Mucosa of descending colon (tissue), 3 donors: ENCODE data around the gene FIG4. TPM values are rescaled to one million over a fixed set of nuclear protein-coding genes. Genes with fewer than 3 reads are reported as not detected.
"Not testable (repeated sequence)": the region's sequence is repeated elsewhere in the genome, so short reads cannot be mapped to it uniquely, and the experiment has no call there.

Source experiments
- ATAC-seq: fragments of 200-7000 bp; cut with Tn5 transposase; one replicate; pipeline ENCODE4 v1.9.1; 2020; ENCODE audit warnings: mild to moderate bottlenecking, moderate library complexity
- DNase-seq, 3 donors: peaks; one replicate each; pipeline ENCODE4 v3.0.0-alpha.2; 2020
- H3K36me3 ChIP-seq: fragments of 200-600 bp; one replicate; pipeline ENCODE4 v1.8.0; 2021; ENCODE audit warnings: low read depth, mild to moderate bottlenecking
- H3K4me1 ChIP-seq: fragments of 200-600 bp; one replicate; pipeline ENCODE4 v1.8.0; 2021; ENCODE audit warnings: low read depth, mild to moderate bottlenecking
- H3K4me3 ChIP-seq: fragments of 200-600 bp; one replicate; pipeline ENCODE4 v1.8.0; 2021; ENCODE audit warnings: mild to moderate bottlenecking
- H3K9me3 ChIP-seq: fragments of 200-600 bp; one replicate; pipeline ENCODE4 v1.8.0; 2021; ENCODE audit warnings: mild to moderate bottlenecking
- CTCF ChIP-seq: fragments of 200-600 bp; IDR thresholded peaks from one replicate; pipeline ENCODE4 v1.8.0; 2022; ENCODE audit warnings: antibody characterized with exemption, mild to moderate bottlenecking
- intact Hi-C, 2 donors: fragments of 100-400 bp; cut with DNase I in 1 of 2; cut with micrococcal nuclease in 1 of 2; formaldehyde crosslinking; loops; one replicate each; pipeline versions ENCODE4 v1.11.0 to v1.11.1; 2022; cut with DNase I, micrococcal nuclease
- total RNA-seq, 3 donors: library from RNA; stranded (reverse); fragmentation: NEBNext Ultra II Directional in 2 of 3; extraction: Animal tissue kit (Norgen Biotek cat#: 25700) in 2 of 3; gene quantifications; one replicate each; pipeline versions ENCODE4 v1.2.1 to v1.2.4, GENCODE V29; 2021 to 2023
- donor health status: DM: no; HTN: no; CAD: no; lungs with moderate emphysema.
- donor health status: DM: no; HTN: no; CAD: no.
- donor health status: DM: no; HTN: yes; CAD: no.

FIG4 gene
- total RNA-seq, 3 donors from 2014 or later = 14.9 to 18.6 (median 15.9) TPM

DNA sequence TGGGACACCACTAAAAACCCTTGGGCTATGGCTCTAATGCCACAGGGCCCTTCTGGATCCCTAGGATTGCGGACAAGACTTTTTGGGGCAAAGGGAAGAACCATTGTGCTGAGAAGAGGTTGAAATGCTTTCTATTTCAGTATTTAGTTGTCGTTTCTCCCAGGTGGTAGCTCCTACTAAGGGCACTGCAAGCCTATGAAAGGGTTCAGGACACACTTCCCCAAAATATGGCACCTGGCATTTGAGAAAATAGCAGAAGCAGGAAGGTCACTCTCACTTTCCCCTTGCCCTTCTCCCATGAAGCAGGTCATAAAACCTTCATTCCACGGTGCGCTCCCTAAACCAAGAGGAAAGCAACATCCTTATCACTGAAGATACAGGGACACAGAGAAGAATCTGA is 161.6 kb downstream of the FIG4 start:
- H3K9me3 ChIP-seq = no peaks in the 10 kb centered on the region
- DNase-seq (no peak), ATAC-seq (no peak)
- no peaks in the 10 kb centered on the region for H3K4me1 ChIP-seq
- no peaks in the 10 kb centered on the region for H3K36me3 ChIP-seq
- TF ChIP-seq CTCF = no peak
- H3K4me3 ChIP-seq = no peak overlapping the region
- intact Hi-C loops = no loop called here

DNA sequence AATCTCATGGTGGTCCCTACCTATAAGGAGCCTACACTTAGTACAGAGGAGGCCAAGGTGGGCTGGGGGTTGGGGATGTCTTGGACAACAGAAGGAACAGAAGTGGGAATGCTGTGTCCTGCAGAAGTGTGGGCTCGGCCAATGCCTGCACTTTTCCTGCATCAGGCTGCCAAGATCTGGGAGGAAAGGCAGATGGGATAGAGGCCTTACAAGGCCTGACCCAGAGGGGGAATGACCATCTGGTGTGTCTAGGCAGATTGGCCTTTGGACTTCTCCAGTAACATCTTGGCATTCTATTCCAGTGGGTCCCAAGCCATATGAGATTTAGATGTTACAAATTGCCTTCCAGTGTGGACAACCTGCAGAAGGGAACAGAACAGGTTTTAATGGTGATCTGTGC is 162.3 kb downstream of the FIG4 start:
- no peak for DNase-seq
- no peak for TF ChIP-seq CTCF
- no peaks in the 10 kb centered on the region for H3K36me3 ChIP-seq
- intact Hi-C loops = no loop called here
- no peak overlapping the region for H3K4me3 ChIP-seq
- no peaks in the 10 kb centered on the region for H3K9me3 ChIP-seq
- no peak for ATAC-seq
- H3K4me1 ChIP-seq = no peaks in the 10 kb centered on the region

GRCh38 chr6:109853951-109854350 is 162.9 kb downstream of the FIG4 start:
- ATAC-seq = no peak
- Histone ChIP-seq H3K4me3 (no peak overlapping the region), H3K9me3 (no peaks in the 10 kb centered on the region), H3K36me3 (no peaks in the 10 kb centered on the region), H3K4me1 (no peaks in the 10 kb centered on the region)
- intact Hi-C loops = no loop called here
- no peak for TF ChIP-seq CTCF
- no peak for DNase-seq

GRCh38 chr6:109854541-109855308 is 163.6 kb downstream of the FIG4 start:
- intact Hi-C loops = no loop called here

DNA sequence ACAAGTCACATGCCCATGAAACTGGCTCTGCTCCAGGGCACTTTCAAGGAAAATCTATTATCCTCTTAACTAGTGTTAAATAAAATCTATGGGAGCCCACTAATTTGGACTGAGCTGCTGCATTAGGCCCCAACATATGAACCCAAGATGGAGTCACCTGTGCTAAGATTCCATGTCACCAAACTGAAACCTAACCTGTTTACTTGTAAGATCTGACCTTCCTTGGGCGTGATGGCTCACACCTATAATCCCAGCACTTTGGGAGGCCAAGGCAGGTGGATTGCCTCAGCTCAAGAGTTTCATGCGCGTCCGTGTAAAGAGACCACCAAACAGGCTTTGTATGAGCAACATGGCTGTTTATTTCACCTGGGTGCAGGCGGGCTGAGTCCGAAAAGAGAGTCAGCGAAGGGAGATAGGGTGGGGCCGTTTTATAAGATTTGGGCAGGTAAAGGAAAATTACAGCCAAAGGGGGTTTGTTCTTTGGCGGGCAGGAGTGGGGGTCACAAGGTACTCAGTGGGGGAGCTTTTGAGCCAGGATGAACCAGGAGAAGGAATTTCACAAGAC is 164.5 kb downstream of the FIG4 start:
- DNase-seq, ATAC-seq, H3K36me3 ChIP-seq, H3K4me1 ChIP-seq, H3K4me3 ChIP-seq, intact Hi-C loops, H3K9me3 ChIP-seq: not testable (repeated sequence)

More at GRCh38 chr6:109854541-109855308, 163.6 kb downstream of the FIG4 start:
- H3K4me3 ChIP-seq = no peak overlapping the region
- no peaks in the 10 kb centered on the region for H3K4me1 ChIP-seq
- DNase-seq = no peak
- ATAC-seq = no peak
- TF ChIP-seq CTCF = no peak
- H3K9me3 ChIP-seq = no peaks in the 10 kb centered on the region
- H3K36me3 ChIP-seq = no peaks in the 10 kb centered on the region

GRCh38 chr6:109861946-109862345 is 170.8 kb downstream of the FIG4 start:
- H3K4me1 ChIP-seq = no peaks in the 10 kb centered on the region
- TF ChIP-seq CTCF = no peak
- DNase-seq (no peak), ATAC-seq (no peak)
- intact Hi-C loops = no loop called here
- no peak overlapping the region for H3K4me3 ChIP-seq
- no peaks in the 10 kb centered on the region for H3K9me3 ChIP-seq
- H3K36me3 ChIP-seq = no peaks in the 10 kb centered on the region
